ENCODE data around the gene ADGRD1.

Gene ADGRD1

GRCh38 chr12:131176266-131176665, 222.6 kb downstream of the ADGRD1 start:
- DNase-seq, result no peak

- DNase-seq, result no peak
Observed at GRCh38 chr12:131176926-131177325, 223.2 kb downstream of the ADGRD1 start.

GRCh38 chr12:131177599-131177998, 223.9 kb downstream of the ADGRD1 start:
- DNase-seq, result no peak

DNA sequence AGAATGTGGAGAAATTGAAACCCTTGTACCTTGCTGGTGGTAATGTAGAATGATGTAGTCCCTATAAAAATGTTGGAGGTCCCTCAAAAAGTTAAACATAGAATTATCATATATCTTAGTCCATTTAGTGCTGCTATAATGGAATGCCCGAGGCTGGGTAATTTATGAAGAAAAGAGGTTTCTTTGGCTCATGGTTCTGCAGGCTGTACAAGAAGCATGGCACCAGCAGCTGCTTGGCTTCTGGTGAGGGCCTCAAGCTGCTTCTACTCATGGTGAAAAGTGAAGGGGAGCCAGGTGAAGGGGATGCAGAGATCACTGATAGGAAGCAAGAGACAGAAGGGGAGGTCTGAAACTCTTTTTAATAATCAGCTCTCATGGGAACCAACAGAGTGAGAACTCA, 233.9 kb downstream of the ADGRD1 start:
- DNase-seq, result no peak

DNA sequence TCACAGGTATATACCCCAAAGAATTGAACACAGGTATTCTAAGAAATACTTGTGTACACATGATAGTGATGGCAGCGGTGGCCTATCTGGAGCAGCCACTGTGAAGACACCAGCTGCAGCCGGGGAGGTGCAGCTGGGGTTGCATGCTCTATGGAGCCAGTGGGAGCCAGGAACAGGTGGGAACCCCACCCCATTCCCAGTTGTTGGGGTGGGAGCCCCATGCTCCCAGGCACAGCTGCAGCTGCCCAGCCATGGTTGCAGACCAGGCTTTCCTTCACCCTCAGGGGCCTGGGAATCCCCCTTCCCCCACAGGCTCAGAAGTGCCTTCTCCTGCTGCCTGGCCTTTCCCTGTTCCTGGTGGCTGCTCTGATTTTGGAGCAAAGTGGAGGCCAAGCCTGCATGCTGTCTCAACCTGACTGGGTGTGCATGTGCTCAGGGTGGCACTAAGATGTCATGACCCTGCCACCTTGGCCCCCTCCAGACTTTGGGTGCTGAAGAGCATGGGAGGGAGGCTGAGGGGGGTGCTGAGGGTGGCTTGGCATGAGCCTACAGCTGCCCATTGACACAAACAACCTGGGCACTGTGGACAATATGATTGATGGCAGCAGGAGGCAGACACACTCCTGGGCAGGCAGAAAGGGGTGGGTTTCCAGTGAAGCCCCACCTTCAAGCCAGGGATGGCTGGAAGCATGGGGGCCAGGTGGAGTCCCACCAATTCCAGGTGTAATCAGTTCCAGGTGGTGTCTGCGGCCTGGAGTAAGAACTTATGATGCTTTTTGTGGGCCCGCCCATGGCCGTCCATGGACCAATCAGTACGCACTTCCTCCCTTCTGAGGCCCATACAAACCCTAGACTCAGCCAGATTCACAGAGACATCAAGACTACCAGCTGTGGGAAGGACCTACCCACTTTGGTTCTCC, 234.7 kb downstream of the ADGRD1 start:
- DNase-seq, result no peak

- no peak for DNase-seq
Observed at GRCh38 chr12:131189781-131190180, 236.1 kb downstream of the ADGRD1 start.

DNA sequence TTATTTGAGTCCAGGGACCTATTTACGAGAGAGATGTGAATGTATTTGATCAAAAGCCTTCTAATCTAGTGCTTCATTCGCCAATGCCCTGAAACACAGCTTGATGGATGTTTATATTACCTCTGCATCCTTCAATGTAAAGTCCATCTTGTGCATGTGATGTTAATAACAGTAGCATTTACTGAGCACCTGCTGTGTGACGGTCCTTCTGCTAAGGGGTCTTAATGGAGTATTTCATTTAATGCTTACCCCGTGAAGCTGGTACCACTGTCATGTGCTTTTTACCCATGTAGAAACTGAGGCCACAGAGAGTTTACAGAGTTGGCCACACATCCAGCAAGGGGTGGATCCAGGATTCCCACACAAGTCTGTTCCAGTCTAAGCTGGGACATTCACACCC, 237.3 kb downstream of the ADGRD1 start:
- no peak for DNase-seq
